Measurements from ENCODE around the gene PIEZO1. TPM values are rescaled to one million over a fixed set of nuclear protein-coding genes. Genes with fewer than 3 reads are reported as not detected.

The PIEZO1 gene
- total RNA-seq, 6 experiments from 2014 or later, result 238 to 293 (median 264) TPM

GRCh38 chr16:88820385-88821025, 35.5 kb upstream of the PIEZO1 start:
- H3K27ac Mint-ChIP-seq, result no peak overlapping the region
- H3K4me3 Mint-ChIP-seq, result no peak overlapping the region
- no peak for DNase-seq
- no peak for TF ChIP-seq CTCF (IDR thresholded peaks at IDR 0.05)
- no peaks in the 10 kb centered on the region for H3K36me3 Mint-ChIP-seq (ENCODE audit: low read depth)
- H3K9me3 Mint-ChIP-seq, result no peaks in the 10 kb centered on the region
- H3K27me3 Mint-ChIP-seq (ENCODE audit: insufficient read depth), result peaks cover 3% of the 10 kb centered on the region; the same call in 1 of the 2 replicates
- H3K4me1 Mint-ChIP-seq (ENCODE audit: low read depth), result no peaks in the 10 kb centered on the region

GRCh38 chr16:88819126-88819525, 34.1 kb upstream of the PIEZO1 start:
- no peak for DNase-seq
- H3K4me3 Mint-ChIP-seq, result no peak overlapping the region
- H3K4me1 Mint-ChIP-seq (ENCODE audit: low read depth), result no peaks in the 10 kb centered on the region
- H3K9me3 Mint-ChIP-seq, result no peaks in the 10 kb centered on the region
- H3K36me3 Mint-ChIP-seq (ENCODE audit: low read depth), result no peaks in the 10 kb centered on the region
- no peak overlapping the region for H3K27ac Mint-ChIP-seq
- no peak for TF ChIP-seq CTCF (IDR thresholded peaks at IDR 0.05)
- peaks cover 5% of the 10 kb centered on the region for H3K27me3 Mint-ChIP-seq (ENCODE audit: insufficient read depth)

DNA sequence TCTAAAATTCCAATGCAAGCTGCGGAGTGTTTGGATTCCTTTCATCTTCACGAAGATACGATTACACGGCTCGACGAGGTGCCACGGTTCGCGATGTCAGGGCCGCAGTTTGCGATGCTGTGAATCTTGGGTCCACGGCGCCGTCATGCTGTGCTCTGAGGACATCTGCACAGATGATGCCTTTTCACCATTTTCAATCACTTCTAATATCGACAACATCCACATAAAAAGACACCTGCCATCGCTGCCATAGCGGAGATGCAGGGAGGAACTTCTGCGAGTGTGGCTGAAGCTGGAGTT, 33.5 kb upstream of the PIEZO1 start:
- TF ChIP-seq CTCF (IDR thresholded peaks at IDR 0.05), result no peak
- Mint-ChIP-seq H3K4me3 (no peak overlapping the region), H3K27me3 (ENCODE audit: insufficient read depth) (peaks cover 5% of the 10 kb centered on the region), H3K9me3 (no peaks in the 10 kb centered on the region), H3K36me3 (ENCODE audit: low read depth) (no peaks in the 10 kb centered on the region), H3K4me1 (ENCODE audit: low read depth) (no peaks in the 10 kb centered on the region), H3K27ac (no peak overlapping the region)
- DNase-seq, result no peak

- no peak overlapping the region for H3K27ac Mint-ChIP-seq
- H3K9me3 Mint-ChIP-seq, result no peaks in the 10 kb centered on the region
- TF ChIP-seq CTCF (IDR thresholded peaks at IDR 0.05), result no peak
- no peak overlapping the region for H3K4me3 Mint-ChIP-seq
- no peaks in the 10 kb centered on the region for H3K36me3 Mint-ChIP-seq (ENCODE audit: low read depth)
- no peak for DNase-seq
- H3K4me1 Mint-ChIP-seq (ENCODE audit: low read depth), result no peaks in the 10 kb centered on the region
- H3K27me3 Mint-ChIP-seq (ENCODE audit: insufficient read depth), result peaks cover 3% of the 10 kb centered on the region; the same call in 1 of the 2 replicates
These were observed 33.0 kb upstream of the PIEZO1 start for GRCh38 chr16:88817785-88818574.

- H3K27me3 Mint-ChIP-seq (ENCODE audit: insufficient read depth), result peaks cover 2% of the 10 kb centered on the region
- H3K9me3 Mint-ChIP-seq, result no peaks in the 10 kb centered on the region
- DNase-seq, result no peak
- no peaks in the 10 kb centered on the region for H3K4me1 Mint-ChIP-seq (ENCODE audit: low read depth)
- no peak overlapping the region for H3K27ac Mint-ChIP-seq
- no peaks in the 10 kb centered on the region for H3K36me3 Mint-ChIP-seq (ENCODE audit: low read depth)
- no peak overlapping the region for H3K4me3 Mint-ChIP-seq
- no peak for TF ChIP-seq CTCF (IDR thresholded peaks at IDR 0.05)
These were observed 31.9 kb upstream of the PIEZO1 start for GRCh38 chr16:88816736-88817535.
